Erythroblast (primary cell): ENCODE data around the gene B4GALT3.

Source experiments
- GATA1 ChIP-seq: IDR thresholded peaks from 2 replicates; pipeline ENCODE4 v1.6.1; 2011; ENCODE audit warnings: low read depth, mild to moderate bottlenecking, control low read depth, low read length, moderate library complexity
- POLR2A ChIP-seq: IDR thresholded peaks from 2 replicates; pipeline ENCODE4 v1.6.1; 2011; ENCODE audit warnings: mild to moderate bottlenecking, low read length

DNA sequence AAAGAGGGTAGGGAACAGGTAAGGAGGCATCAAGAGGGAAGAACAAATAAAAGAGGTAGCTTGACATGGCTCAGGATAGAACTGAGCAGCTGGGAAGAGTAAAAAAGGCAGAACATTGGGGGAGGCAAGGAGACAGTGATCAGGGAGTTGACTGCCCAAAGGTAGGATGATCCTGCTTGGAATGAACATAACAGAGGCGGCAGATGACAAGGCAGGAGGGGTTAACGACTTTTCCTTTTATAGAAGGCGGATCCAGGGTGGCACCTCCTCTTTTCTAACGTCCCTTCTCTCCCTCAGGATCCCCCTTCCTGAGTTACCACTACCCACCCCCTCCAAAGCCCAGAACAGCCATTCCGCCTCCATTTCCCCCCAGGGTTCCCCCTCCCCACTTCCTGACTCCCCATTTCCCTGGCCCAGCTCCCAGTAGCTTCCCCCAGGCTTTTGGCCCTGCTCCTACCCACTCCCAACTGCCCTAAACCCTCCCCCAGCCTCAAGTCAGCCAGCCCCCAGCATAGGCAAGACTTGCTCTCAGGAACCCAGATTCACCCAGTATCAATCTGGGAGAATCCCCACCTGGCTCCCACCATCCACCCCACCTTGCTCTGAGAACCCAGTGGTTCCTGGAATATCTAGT, 22.3 kb upstream of the B4GALT3 start:
- TF ChIP-seq POLR2A (no peak), GATA1 (no peak)
